K562 treated with DMSO at 1 percent for 4 hours (cell line): ENCODE data around the gene FGF12. TPM values are rescaled to one million over a fixed set of nuclear protein-coding genes. Genes with fewer than 3 reads are reported as not detected.

ENCODE experiments used
- total RNA-seq: library from RNA; unstranded; fragments of 300-600 nt; gene quantifications from 2 replicates; pipeline ENCODE4 v1.2.3, GENCODE V29; 2022; ENCODE audit not compliant: insufficient read depth

The FGF12 gene
- not detected in 2 replicates for total RNA-seq

GRCh38 chr3:192727032-192727847, at the start of gene FGF12:
FGF12 (minus strand) TSS chr3:192727541.

Other genes starting within 250 kb of the FGF12 start
- not detected in 2 replicates for gene MB21D2, start 190.3 kb upstream of the FGF12 start, total RNA-seq